Mesenchymal stem cell (in vitro differentiated cells and primary cell): ENCODE measurements around the gene IMMP2L.

ENCODE experiments used
- DNase-seq: peaks from one replicate; pipeline ENCODE4 v3.0.0-alpha.2; 2013
- H2AFZ ChIP-seq: one replicate; pipeline ENCODE4 v1.6.1; 2013; ENCODE audit warnings: low read depth, mild to moderate bottlenecking, control low read depth, inconsistent platforms, low read length, moderate library complexity
- H2AK5ac ChIP-seq: 2 replicates; pipeline ENCODE4 v1.6.1; 2013; ENCODE audit warnings: low read length, moderate library complexity, mild to moderate bottlenecking, inconsistent platforms; ENCODE audit not compliant: severe bottlenecking
- H2BK120ac ChIP-seq: one replicate; pipeline ENCODE4 v1.6.1; 2013; ENCODE audit warnings: low read depth, mild to moderate bottlenecking, inconsistent platforms, low read length, moderate library complexity
- H2BK12ac ChIP-seq, 2 experiments: one replicate each; pipeline ENCODE4 v1.6.1; 2013; ENCODE audit warnings: inconsistent platforms in 2 of 2, low read length in 2 of 2, mild to moderate bottlenecking in 2 of 2, moderate library complexity in 2 of 2, control low read depth in 1 of 2
- H2BK15ac ChIP-seq: one replicate; pipeline ENCODE4 v1.6.1; 2013; ENCODE audit warnings: mild to moderate bottlenecking, low read depth, inconsistent platforms; ENCODE audit not compliant: poor library complexity, severe bottlenecking
- H2BK5ac ChIP-seq: 2 replicates; pipeline ENCODE4 v1.6.1; 2013; ENCODE audit warnings: low read depth, mild to moderate bottlenecking, low read length, control low read depth, inconsistent platforms; ENCODE audit not compliant: poor library complexity, severe bottlenecking
- H3K14ac ChIP-seq, 2 experiments: one replicate each; pipeline ENCODE4 v1.6.1; 2013; ENCODE audit warnings: inconsistent platforms in 2 of 2, low read length in 2 of 2, control low read depth in 1 of 2, mild to moderate bottlenecking in 1 of 2, moderate library complexity in 1 of 2
- H3K18ac ChIP-seq, 2 experiments: one replicate each; pipeline ENCODE4 v1.6.1; 2013; ENCODE audit warnings: inconsistent platforms in 2 of 2, low read length in 2 of 2, control low read depth in 1 of 2, low read depth in 1 of 2, mild to moderate bottlenecking in 1 of 2
- H3K23ac ChIP-seq, 2 experiments: one replicate each; pipeline ENCODE4 v1.6.1; 2013; ENCODE audit warnings: inconsistent platforms in 2 of 2, low read length in 2 of 2, mild to moderate bottlenecking in 2 of 2, moderate library complexity in 2 of 2, control low read depth in 1 of 2
- H3K27ac ChIP-seq: 2 replicates; pipeline ENCODE4 v1.5.1; 2013; ENCODE audit warnings: mild to moderate bottlenecking, moderate library complexity, low read length, control low read depth, inconsistent platforms; ENCODE audit not compliant: poor library complexity, severe bottlenecking
- H3K27me3 ChIP-seq, 2 experiments: 2 replicates each; pipeline versions ENCODE4 v1.6.1 to v1.7.0; 2013; ENCODE audit warnings: low read length in 2 of 2, mild to moderate bottlenecking in 2 of 2, moderate library complexity in 2 of 2, control low read depth in 1 of 2, inconsistent platforms in 1 of 2; ENCODE audit not compliant: control insufficient read depth in 1 of 2, insufficient read depth in 1 of 2
- H3K36me3 ChIP-seq, 2 experiments: 2 replicates each; pipeline versions ENCODE4 v1.6.1 to v1.7.0; 2013; ENCODE audit warnings: low read length in 2 of 2, control low read depth in 1 of 2, inconsistent platforms in 1 of 2, low read depth in 1 of 2, mild to moderate bottlenecking in 1 of 2; ENCODE audit not compliant: insufficient read depth in 2 of 2, control insufficient read depth in 1 of 2
- H3K4ac ChIP-seq, 2 experiments: one replicate each; pipeline ENCODE4 v1.6.1; 2013; ENCODE audit warnings: inconsistent platforms in 2 of 2, low read length in 2 of 2, mild to moderate bottlenecking in 2 of 2, moderate library complexity in 2 of 2, control low read depth in 1 of 2, low read depth in 1 of 2
- H3K4me1 ChIP-seq: 2 replicates; pipeline ENCODE4 v1.6.1; 2013; ENCODE audit warnings: low read depth, low read length, control low read depth; ENCODE audit not compliant: control insufficient read depth, insufficient read depth
- H3K4me2 ChIP-seq: 2 replicates; pipeline ENCODE4 v1.6.1; 2013; ENCODE audit warnings: low read length, mild to moderate bottlenecking, inconsistent platforms; ENCODE audit not compliant: poor library complexity, severe bottlenecking
- H3K4me3 ChIP-seq, 2 experiments: 2 replicates each; pipeline versions ENCODE4 v1.5.1 to v1.7.0; 2013; ENCODE audit warnings: low read length in 2 of 2, mild to moderate bottlenecking in 2 of 2, control low read depth in 1 of 2, low read depth in 1 of 2; ENCODE audit not compliant: insufficient read depth in 1 of 2
- H3K79me1 ChIP-seq: replicated peaks from 2 replicates; pipeline ENCODE4 v1.6.1; 2013; ENCODE audit warnings: mild to moderate bottlenecking, control low read depth, low read length, inconsistent platforms; ENCODE audit not compliant: poor library complexity, severe bottlenecking
- H3K9ac ChIP-seq: 2 replicates; pipeline ENCODE4 v1.7.0; 2013; ENCODE audit warnings: mild to moderate bottlenecking, low read length, moderate library complexity
- H3K9me3 ChIP-seq: 2 replicates; pipeline ENCODE4 v1.7.0; 2013; ENCODE audit warnings: mild to moderate bottlenecking, low read length; ENCODE audit not compliant: control insufficient read depth
- H4K8ac ChIP-seq: one replicate; pipeline ENCODE4 v1.6.1; 2013; ENCODE audit warnings: inconsistent platforms, mild to moderate bottlenecking, low read length, moderate library complexity
- H4K91ac ChIP-seq: one replicate; pipeline ENCODE4 v1.6.1; 2013; ENCODE audit warnings: mild to moderate bottlenecking, low read length, inconsistent platforms
- WGBS: methylation state at CpG from one replicate; pipeline ENCODE4 v1.1.7; 2013; ENCODE audit warnings: mixed read lengths; 5-methylcytosine and 5-hydroxymethylcytosine counted together

IMMP2L gene

DNA sequence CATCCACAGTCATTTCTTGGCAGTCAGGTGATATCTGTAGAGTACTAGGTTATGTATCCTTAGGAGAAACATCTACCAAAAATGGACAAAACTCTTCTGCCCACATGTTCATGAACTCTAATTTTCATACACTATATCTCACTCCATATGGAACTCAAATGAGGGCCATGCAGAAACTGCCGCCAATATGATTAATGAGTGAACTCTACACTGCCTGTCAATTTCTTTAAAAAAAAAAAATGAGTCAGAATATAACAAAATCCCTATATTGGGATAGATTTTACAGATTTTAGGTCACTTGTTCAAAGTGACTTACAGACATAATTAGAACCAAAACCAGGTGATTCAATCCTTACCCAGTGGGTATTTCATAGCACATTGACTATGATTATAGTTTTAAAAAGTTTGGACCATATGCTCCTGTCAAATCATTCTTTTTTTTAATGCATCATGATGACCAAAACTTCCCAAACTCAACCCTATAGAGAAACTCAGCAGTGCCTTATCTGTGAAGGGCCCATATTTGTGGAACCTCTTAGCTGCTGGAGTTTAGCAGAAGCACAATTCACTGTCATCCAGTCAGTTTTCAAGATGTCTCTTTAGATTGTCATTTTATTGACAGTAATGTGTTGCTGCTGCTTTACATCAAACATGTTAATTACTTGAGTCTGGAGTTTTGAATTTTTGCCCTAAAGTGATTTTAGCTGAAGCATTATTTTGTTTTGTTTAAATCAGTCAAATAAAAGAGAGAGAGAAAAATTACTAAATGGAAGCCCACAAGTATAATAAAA is 460.2 kb downstream of the IMMP2L start:
- Histone ChIP-seq H3K9me3 (no peaks in the 10 kb centered on the region), H3K4me1 (no peaks in the 10 kb centered on the region), H2BK15ac (no peak overlapping the region), H3K14ac (no peak overlapping the region), H3K9ac (no peak overlapping the region), H3K79me1 (no peaks in the 10 kb centered on the region), H3K36me3 (no peaks in the 10 kb centered on the region), H3K27ac (no peak overlapping the region), H4K91ac (no peak overlapping the region), H3K23ac (no peak overlapping the region), H2BK120ac (no peak overlapping the region), H3K27me3 (no peaks in the 10 kb centered on the region), H3K18ac (no peak overlapping the region), H3K4me2 (no peak overlapping the region), H2BK5ac (no peak overlapping the region), H4K8ac (no peak overlapping the region), H2AK5ac (no peak overlapping the region), H2AFZ (no peak overlapping the region), H3K4me3 (no peak overlapping the region), H2BK12ac (no peak overlapping the region), H3K4ac (no peak overlapping the region)
- DNase-seq, result no peak
- WGBS, result 100% methylated on average over 1 of the region's 1 CpG

DNA sequence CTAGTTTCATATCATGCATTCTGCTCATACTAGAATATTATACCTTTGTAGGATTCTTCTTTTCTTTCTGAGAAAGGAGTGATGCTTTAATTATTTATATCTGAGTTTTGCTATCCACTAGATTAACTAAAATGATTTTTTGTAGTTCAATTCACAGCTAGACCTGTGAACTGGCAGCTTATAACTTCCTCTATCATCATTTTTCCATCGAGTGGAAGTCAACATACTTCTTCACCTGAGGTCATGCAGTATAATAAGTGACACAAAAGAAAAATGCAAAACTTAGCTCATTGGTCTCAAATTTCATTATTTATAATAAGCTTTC is 463.4 kb downstream of the IMMP2L start:
- no peak overlapping the region for H2BK120ac ChIP-seq
- no peak overlapping the region for H3K4me3 ChIP-seq
- H3K27me3 ChIP-seq, result no peaks in the 10 kb centered on the region
- H3K18ac ChIP-seq, result no peak overlapping the region
- no peak overlapping the region for H3K23ac ChIP-seq
- no peak overlapping the region for H2BK5ac ChIP-seq
- H3K36me3 ChIP-seq, result no peaks in the 10 kb centered on the region
- 67% methylated on average over 1 of the region's 1 CpG for WGBS
- no peak overlapping the region for H2BK12ac ChIP-seq
- H3K27ac ChIP-seq, result no peak overlapping the region
- no peak overlapping the region for H3K4ac ChIP-seq
- H2BK15ac ChIP-seq, result no peak overlapping the region
- H2AFZ ChIP-seq, result no peak overlapping the region
- no peaks in the 10 kb centered on the region for H3K4me1 ChIP-seq
- no peak overlapping the region for H4K8ac ChIP-seq
- DNase-seq, result no peak
- no peaks in the 10 kb centered on the region for H3K79me1 ChIP-seq
- no peaks in the 10 kb centered on the region for H3K9me3 ChIP-seq
- no peak overlapping the region for H3K4me2 ChIP-seq
- no peak overlapping the region for H3K14ac ChIP-seq
- no peak overlapping the region for H3K9ac ChIP-seq
- H2AK5ac ChIP-seq, result no peak overlapping the region
- H4K91ac ChIP-seq, result no peak overlapping the region

DNA sequence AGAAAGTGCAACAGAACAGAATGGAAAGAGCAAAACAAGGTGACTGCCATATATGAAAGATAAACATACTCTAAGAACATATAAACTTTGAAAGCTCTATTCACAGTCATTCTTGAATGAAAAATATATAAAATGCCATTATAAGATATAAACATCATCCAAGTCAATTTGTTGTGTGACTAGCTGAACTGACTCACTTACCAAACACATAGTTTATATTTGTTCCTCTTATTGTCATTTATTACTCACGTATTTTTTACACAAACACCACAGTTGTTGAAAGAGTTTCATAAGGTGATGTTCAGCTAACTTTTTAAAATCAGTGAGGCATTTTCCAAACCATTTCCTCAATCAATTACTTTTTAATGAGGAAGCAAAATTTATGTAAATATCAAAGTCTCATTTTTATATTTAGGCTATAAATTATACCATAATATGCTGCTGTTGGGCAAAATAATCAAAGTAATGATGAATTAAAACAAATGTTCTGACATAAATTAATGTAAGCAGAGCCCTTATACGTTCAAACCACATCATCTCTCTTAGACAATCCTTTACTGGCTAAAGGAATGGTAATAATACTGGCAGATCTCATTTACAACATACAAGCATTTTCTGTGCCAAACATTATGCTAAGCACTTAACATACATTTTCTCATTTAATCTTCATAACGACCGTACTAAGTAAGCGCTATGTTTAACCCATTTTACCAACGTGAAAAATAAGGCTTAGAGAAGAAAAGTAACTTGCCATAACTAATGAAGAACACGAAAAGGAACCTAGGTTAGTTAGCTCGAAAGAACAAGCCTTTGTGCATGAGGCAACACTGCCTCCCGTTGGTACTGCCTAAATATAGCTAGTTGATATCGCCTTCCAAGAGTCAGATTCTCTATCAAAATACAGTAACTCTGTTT is 464.0 kb downstream of the IMMP2L start:
- H3K9ac ChIP-seq, result no peak overlapping the region
- DNase-seq, result peak; percentile 43
- no peak overlapping the region for H3K4me3 ChIP-seq
- no peak overlapping the region for H3K23ac ChIP-seq
- no peak overlapping the region for H2BK120ac ChIP-seq
- H2AFZ ChIP-seq, result no peak overlapping the region
- no peaks in the 10 kb centered on the region for H3K9me3 ChIP-seq
- no peak overlapping the region for H3K18ac ChIP-seq
- no peak overlapping the region for H4K91ac ChIP-seq
- H3K4me1 ChIP-seq, result no peaks in the 10 kb centered on the region
- H2BK5ac ChIP-seq, result no peak overlapping the region
- H3K27me3 ChIP-seq, result no peaks in the 10 kb centered on the region
- no peak overlapping the region for H3K4me2 ChIP-seq
- no peaks in the 10 kb centered on the region for H3K36me3 ChIP-seq
- H2BK15ac ChIP-seq, result no peak overlapping the region
- H4K8ac ChIP-seq, result no peak overlapping the region
- H3K27ac ChIP-seq, result no peak overlapping the region
- H3K4ac ChIP-seq, result no peak overlapping the region
- no peaks in the 10 kb centered on the region for H3K79me1 ChIP-seq
- no peak overlapping the region for H2AK5ac ChIP-seq
- H3K14ac ChIP-seq, result no peak overlapping the region
- no peak overlapping the region for H2BK12ac ChIP-seq
- 33% methylated on average over 9 of the region's 10 CpGs for WGBS

DNA sequence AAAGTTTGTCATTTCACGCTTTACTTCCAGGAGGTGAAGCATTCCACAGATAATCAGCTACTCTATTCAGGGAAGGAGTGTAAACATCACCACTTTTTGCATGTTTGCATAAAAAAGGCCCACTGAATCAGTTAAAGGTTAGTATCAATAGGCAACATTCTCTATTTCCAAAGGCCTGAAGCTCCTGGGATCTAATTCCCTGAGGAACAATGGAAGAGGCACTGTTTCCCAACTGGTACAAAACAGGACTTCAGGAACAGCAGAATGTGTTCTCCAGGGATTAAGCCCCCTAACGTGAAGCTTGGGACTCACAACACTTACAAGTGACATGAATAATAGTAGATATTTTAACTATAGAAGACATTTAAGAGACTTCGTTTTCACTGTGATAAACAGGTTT is 465.3 kb downstream of the IMMP2L start:
- Histone ChIP-seq H3K27ac (no peak overlapping the region), H3K23ac (no peak overlapping the region), H2BK120ac (no peak overlapping the region), H4K8ac (no peak overlapping the region), H2BK12ac (no peak overlapping the region), H3K36me3 (no peaks in the 10 kb centered on the region), H3K27me3 (no peaks in the 10 kb centered on the region), H3K18ac (no peak overlapping the region), H3K79me1 (no peaks in the 10 kb centered on the region), H4K91ac (no peak overlapping the region), H3K9me3 (no peaks in the 10 kb centered on the region), H2BK5ac (no peak overlapping the region), H3K9ac (no peak overlapping the region), H3K4me2 (no peak overlapping the region), H3K4ac (no peak overlapping the region), H3K14ac (no peak overlapping the region), H3K4me3 (no peak overlapping the region), H2AK5ac (no peak overlapping the region), H2BK15ac (no peak overlapping the region), H3K4me1 (no peaks in the 10 kb centered on the region), H2AFZ (no peak overlapping the region)
- no peak for DNase-seq
- 100% methylated on average over 1 of the region's 3 CpGs for WGBS
